Hematopoietic multipotent progenitor cell treated with erythropoietin and hydrocortisone succinate and interleukin-3 and kit ligand, for 8 days (in vitro differentiated cells): ENCODE results near the gene HTR3A.

Experiments
- DNase-seq: peaks from one replicate; pipeline ENCODE4 v3.0.0-alpha.2; 2015

HTR3A gene

GRCh38 chr11:114025329-114025907, 50.5 kb downstream of the HTR3A start:
- DNase-seq, result peak; percentile 15

GRCh38 chr11:114026355-114026754, 51.4 kb downstream of the HTR3A start:
- peak; percentile 46 for DNase-seq

- DNase-seq, result no peak
Measured at GRCh38 chr11:114027391-114027790, 52.5 kb downstream of the HTR3A start.

DNA sequence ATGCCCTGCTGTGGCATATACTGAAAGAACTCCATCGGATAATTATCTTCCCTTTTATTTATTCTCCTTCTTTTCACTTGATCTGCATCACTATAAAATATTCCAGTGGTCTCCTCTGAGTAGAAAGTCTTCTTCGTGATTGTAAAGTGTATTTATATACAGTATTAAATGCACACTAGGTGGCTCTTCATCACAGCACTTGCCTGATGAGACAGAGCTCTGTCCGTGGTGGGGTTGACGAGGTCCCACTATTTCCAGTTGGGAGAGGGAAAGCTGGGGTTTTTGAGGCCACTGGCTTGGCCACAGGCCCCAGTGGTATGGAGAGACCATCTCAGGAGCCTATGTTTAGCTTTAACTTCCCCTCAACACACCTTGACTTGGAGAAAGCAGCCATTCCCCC, 53.0 kb downstream of the HTR3A start:
- no peak for DNase-seq

GRCh38 chr11:114031246-114031966, 56.5 kb downstream of the HTR3A start:
- DNase-seq, result no peak

GRCh38 chr11:114031967-114032320, 57.0 kb downstream of the HTR3A start:
- no peak for DNase-seq

GRCh38 chr11:114033066-114033465, 58.2 kb downstream of the HTR3A start:
- DNase-seq, result no peak

DNA sequence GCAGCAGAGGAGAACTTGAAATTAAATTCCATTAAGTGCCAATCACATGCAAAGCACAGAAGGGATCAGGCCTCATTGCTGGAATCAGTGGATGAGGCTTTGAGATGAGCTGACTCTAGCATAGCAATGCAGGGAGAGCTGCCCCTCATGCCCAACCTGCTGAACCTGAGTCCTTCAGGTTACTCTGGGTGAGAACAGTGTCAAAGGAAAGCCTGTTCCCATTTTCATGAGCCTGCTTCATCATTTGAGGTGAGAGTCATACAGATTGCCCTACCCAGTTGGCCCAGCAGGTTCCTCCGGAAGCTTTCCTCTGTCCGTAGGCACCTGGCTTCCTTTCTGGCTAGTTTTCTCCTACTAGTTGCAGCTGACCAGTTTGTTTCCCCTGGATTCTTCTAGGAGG, 58.7 kb downstream of the HTR3A start:
- no peak for DNase-seq

DNA sequence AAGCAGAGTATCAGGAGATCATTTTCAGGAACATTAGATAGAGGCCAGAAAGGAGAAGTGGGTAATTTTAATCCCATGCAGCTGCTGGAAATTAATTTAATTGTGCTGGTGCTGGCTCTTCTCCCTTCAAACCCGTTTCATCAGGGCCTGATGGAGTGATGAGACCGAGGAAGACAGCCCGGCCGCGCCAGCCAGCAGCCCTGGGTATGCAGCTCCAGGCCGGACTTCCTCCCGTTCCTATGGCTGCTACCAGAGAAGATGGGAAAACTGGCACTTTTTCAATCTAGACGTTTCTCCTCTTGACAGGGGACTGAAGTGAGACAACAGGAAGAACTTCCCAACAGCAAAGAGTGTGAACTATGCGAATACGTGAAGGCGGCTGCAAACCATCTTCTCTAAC, 60.0 kb downstream of the HTR3A start:
- DNase-seq, result no peak

DNA sequence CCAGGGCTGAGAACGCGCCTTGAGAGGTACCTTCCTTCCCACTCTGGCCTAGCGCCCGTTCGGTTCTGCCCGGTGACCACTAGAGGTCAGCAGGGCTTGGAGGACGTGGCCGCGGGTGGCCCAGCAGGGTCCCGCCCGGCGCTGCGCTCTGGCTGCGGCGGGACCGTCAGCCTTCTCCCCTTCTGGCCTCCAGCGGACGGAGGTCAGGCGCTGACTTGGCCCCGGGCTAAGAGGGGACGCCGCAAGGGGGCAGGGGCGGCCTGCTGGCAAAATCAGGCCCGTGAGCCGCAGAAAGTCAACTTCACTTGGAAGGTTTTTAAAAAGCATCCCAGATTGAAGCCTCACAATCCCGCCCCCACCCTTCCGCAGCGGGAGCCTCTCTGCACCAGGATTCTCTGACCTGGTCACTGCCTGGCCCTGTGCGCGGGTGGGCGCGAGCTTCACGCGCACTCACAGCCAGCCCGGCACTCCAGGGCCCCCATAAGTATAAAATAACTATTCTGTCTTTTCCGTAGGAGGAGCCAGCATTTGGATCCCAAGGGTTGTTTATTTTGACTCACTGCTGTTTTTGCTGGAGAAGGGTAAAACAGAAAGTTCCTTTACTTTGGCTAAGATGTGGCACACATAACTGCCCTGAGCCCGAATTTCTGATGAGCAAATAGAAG, 61.4 kb downstream of the HTR3A start:
- DNase-seq, result peak; percentile 70

DNA sequence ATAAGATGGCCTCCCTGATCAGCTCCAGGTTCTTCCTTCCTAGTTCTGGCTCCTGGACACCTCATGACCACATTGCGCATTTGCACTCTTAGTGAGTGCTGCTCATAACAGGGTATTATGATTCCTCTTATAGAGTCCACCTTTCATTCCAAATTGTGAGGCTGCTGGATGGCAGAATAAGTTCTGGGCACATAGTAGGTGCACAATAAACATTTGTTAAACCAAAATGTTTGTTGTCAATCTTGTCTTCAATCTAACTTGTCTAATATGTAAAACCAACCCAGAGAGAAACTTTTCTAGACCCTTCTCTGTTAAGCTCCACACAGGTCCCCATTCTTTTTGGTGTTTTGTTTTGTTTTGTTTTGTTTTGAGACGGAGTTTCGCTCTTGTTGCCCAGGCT, 62.0 kb downstream of the HTR3A start:
- no peak for DNase-seq

GRCh38 chr11:114039551-114039950, 64.6 kb downstream of the HTR3A start:
- no peak for DNase-seq
